Neural cell (in vitro differentiated cells): ENCODE data around the gene SPECC1L. TPM values are rescaled to one million over a fixed set of nuclear protein-coding genes. Genes with fewer than 3 reads are reported as not detected.
"Not testable (repeated sequence)": the region's sequence is repeated elsewhere in the genome, so short reads cannot be mapped to it uniquely, and the experiment has no call there.

Source experiments
- H2AFZ ChIP-seq: fragments of 200-600, 300-800 bp; sonication (generic), shearing (Covaris generic); 2 replicates; pipeline ENCODE4 v1.6.0; 2014; ENCODE audit warnings: low read depth, mild to moderate bottlenecking, antibody characterized with exemption, low read length, moderate library complexity
- H3F3A ChIP-seq: fragments of 200-600 bp; shearing (Covaris generic); 2 replicates; pipeline ENCODE4 v1.6.1; 2016; ENCODE audit warnings: mild to moderate bottlenecking, moderate library complexity, mixed read lengths, antibody characterized with exemption, low read length; ENCODE audit not compliant: insufficient read depth, poor library complexity, severe bottlenecking
- H3K27ac ChIP-seq: fragments of 200-600, 300-800 bp; sonication (generic), shearing (Covaris generic); 2 replicates; pipeline ENCODE4 v1.5.1; 2014; ENCODE audit warnings: mild to moderate bottlenecking, low read length, moderate library complexity
- H3K27me3 ChIP-seq: fragments of 300-800, 200-600 bp; sonication (generic), shearing (Covaris generic); 2 replicates; pipeline ENCODE4 v1.6.0; 2014; ENCODE audit warnings: mild to moderate bottlenecking, low read depth, low read length, moderate library complexity; ENCODE audit not compliant: insufficient read depth
- H3K36me3 ChIP-seq: fragments of 300-800, 200-600 bp; sonication (generic), shearing (Covaris generic); 2 replicates; pipeline ENCODE4 v1.5.1; 2014; ENCODE audit warnings: mild to moderate bottlenecking, antibody characterized with exemption, low read length, moderate library complexity; ENCODE audit not compliant: insufficient read depth
- H3K4me2 ChIP-seq: fragments of 300-800, 200-600 bp; sonication (generic), shearing (Covaris generic); 2 replicates; pipeline ENCODE4 v1.6.0; 2014; ENCODE audit warnings: mild to moderate bottlenecking, low read length
- H3K4me3 ChIP-seq: fragments of 300-800, 200-600 bp; sonication (generic), shearing (Covaris generic); 2 replicates; pipeline ENCODE4 v1.5.1; 2014; ENCODE audit warnings: mild to moderate bottlenecking, low read length, moderate library complexity
- H3K79me2 ChIP-seq: fragments of 200-600 bp; shearing (Covaris generic); replicated peaks from 2 replicates; pipeline ENCODE4 v1.6.0; 2014; ENCODE audit warnings: mild to moderate bottlenecking, low read length, moderate library complexity; ENCODE audit not compliant: insufficient read depth
- H3K9ac ChIP-seq: fragments of 300-800, 200-600 bp; sonication (generic), shearing (Covaris generic); 2 replicates; pipeline ENCODE4 v1.6.1; 2016; ENCODE audit warnings: mild to moderate bottlenecking, low read length, mixed read lengths
- H3K9me2 ChIP-seq: fragments of 200-600 bp; shearing (Covaris generic); 2 replicates; pipeline ENCODE4 v1.6.1; 2016; ENCODE audit warnings: mild to moderate bottlenecking, low read length, mixed read lengths; ENCODE audit not compliant: insufficient read depth
- H3K9me3 ChIP-seq: fragments of 200-600, 300-800 bp; sonication (generic), shearing (Covaris generic); 2 replicates; pipeline ENCODE4 v1.6.1; 2016; ENCODE audit warnings: mild to moderate bottlenecking, mixed run types, low read length, moderate library complexity, mixed read lengths
- H4K20me1 ChIP-seq: fragments of 200-600 bp; shearing (Covaris generic); 2 replicates; pipeline ENCODE4 v1.6.1; 2016; ENCODE audit warnings: mild to moderate bottlenecking, mixed run types; ENCODE audit not compliant: insufficient read depth
- RAD21 ChIP-seq: fragments of 450-650 bp; conservative IDR thresholded peaks from 2 replicates; pipeline ENCODE4 v1.6.1; 2014; ENCODE audit warnings: antibody characterized with exemption, mild to moderate bottlenecking, moderate library complexity
- SMC3 ChIP-seq: fragments of 450-650 bp; conservative IDR thresholded peaks from 2 replicates; pipeline ENCODE4 v1.6.1; 2014; ENCODE audit warnings: antibody characterized with exemption, mild to moderate bottlenecking, moderate library complexity; ENCODE audit not compliant: poor library complexity
- polyA plus RNA-seq: library from polyadenylated mRNA; depleted of rRNA; stranded (reverse); fragments of >200 nt; gene quantifications from 2 replicates; pipeline ENCODE4 v1.2.3, GENCODE V29; 2014
- TF ChIP-seq, protein P1 (sequence below): fragments of 450-650 bp; IDR thresholded peaks from 2 replicates; pipeline ENCODE4 v1.5.1; 2014; ENCODE audit warnings: antibody characterized with exemption, mild to moderate bottlenecking, moderate library complexity; ENCODE audit not compliant: poor library complexity, severe bottlenecking

SPECC1L gene
- polyA plus RNA-seq, 1 donor from 2014 or later: 27.1 TPM

DNA sequence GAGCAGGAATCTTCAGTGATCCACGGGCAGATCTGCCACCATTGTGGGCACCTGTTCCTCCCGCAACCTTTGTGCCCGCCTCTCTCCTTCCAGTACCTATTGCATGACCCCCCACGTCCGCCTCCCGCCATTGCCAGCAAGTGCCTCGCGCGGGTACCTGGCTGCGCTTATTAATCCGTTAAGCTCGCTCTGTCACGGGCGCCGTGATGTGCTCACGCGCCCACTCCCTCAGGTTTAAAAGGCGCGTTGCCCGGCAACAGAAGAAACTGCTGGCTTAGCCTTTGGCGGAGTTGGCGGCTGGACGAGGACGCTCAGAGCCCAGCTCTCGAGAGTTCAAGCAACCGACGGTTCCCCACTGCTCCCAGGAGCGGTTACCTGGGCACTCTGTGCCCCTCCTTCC lies 19.3 kb upstream of the SPECC1L start:
- H4K20me1 ChIP-seq, H3K36me3 ChIP-seq, H3F3A ChIP-seq, H3K4me3 ChIP-seq, H3K9me2 ChIP-seq, H2AFZ ChIP-seq, H3K9me3 ChIP-seq, H3K9ac ChIP-seq, H3K4me2 ChIP-seq, H3K27ac ChIP-seq, H3K79me2 ChIP-seq, H3K27me3 ChIP-seq: not testable (repeated sequence)

DNA sequence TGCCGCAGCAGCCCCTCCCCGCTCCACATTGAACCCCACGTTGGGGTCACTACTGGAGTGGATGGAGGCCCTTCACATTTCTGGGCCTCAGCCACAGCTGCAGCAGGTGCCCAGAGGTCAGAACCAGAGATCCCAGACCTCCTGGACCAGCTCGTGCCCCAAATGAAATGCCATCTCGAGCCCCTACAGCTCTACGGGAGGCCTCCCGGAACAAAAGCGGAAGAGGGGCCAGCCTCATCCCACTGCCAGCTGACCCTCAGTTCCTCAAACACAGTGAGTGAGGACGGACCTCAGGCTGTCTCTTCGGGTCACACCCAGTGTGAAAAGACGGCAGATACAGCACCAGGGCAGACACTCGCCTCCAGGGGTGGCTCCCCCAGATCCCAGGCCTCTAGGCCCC lies 17.5 kb upstream of the SPECC1L start:
- not testable (repeated sequence) for H3K27me3 ChIP-seq, H3F3A ChIP-seq, H3K9ac ChIP-seq, H4K20me1 ChIP-seq, H3K79me2 ChIP-seq, H3K36me3 ChIP-seq, H3K4me3 ChIP-seq, H3K9me3 ChIP-seq, H2AFZ ChIP-seq, H3K27ac ChIP-seq, H3K9me2 ChIP-seq, H3K4me2 ChIP-seq

DNA sequence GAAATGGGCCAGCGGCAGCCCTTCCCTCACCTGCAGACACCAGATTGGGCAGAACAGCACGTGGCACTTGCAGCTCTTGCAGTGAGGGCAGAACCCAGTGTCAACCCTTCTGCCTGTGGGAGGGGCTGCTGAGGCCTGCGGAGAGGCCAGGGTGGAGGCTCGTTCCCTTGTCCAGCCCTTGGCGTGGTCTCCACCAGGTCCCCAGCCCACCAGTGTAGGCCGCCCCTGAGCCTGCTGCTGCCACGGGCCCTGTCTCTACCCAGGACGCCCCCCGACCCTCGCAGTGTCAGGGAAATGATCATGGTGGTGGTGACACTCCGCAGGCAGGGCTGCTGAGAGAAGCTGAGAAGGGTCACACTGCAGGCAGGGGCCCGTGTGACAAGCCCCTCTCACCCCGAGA lies 14.5 kb upstream of the SPECC1L start:
- not testable (repeated sequence) for H3K9me2 ChIP-seq, H3K27me3 ChIP-seq, H3K9ac ChIP-seq, H4K20me1 ChIP-seq, H3K36me3 ChIP-seq, H3K4me2 ChIP-seq, H3K79me2 ChIP-seq, H3F3A ChIP-seq, H2AFZ ChIP-seq, H3K27ac ChIP-seq, H3K4me3 ChIP-seq, H3K9me3 ChIP-seq

DNA sequence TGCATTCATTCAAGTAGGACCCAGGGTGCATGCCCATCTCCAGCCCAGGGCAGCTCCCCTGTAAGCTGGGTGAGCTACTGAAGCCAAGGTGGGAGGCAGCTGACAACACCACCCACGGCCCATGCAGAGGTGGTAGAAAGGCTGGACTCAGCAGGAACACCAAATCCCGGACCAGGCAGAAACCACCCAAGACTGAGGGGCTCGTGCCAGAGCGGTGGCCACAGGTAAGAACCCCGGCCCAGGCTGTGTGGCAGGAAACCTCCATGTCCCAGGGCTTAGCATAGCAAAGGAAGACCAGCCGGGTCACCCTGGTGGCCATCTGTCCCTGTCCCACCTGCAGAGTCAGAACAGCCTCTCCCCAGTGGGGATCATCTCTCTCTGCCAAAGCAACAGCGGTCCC lies 13.9 kb upstream of the SPECC1L start:
- not testable (repeated sequence) for H3K4me3 ChIP-seq, H3K79me2 ChIP-seq, H4K20me1 ChIP-seq, H3K27ac ChIP-seq, H3K4me2 ChIP-seq, H2AFZ ChIP-seq, H3K27me3 ChIP-seq, H3K9me3 ChIP-seq, H3K9me2 ChIP-seq, H3K9ac ChIP-seq, H3F3A ChIP-seq, H3K36me3 ChIP-seq

DNA sequence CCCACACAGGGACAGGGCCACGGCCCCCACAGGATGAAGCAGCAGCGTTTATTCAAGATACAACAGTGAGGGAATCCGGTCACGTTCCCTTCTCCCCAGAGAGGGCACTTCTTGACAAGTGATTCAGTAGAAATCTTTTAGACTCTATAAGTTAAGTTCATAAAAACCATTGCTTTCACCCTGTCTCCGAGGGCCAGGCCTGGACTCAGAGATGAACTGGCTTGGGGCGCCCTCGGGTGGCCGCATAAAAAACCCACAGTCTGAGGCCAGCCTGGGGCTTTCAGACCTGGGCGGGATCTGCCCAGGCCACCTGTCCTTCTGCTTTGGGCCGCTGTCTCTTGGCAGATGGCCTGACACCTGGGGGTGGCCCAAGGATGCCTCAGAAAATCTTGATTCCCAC lies 11.2 kb upstream of the SPECC1L start:
- not testable (repeated sequence) for H4K20me1 ChIP-seq, H3K9me2 ChIP-seq, H3K4me3 ChIP-seq, H3K27me3 ChIP-seq, H3K79me2 ChIP-seq, H3K4me2 ChIP-seq, H3F3A ChIP-seq, H3K9ac ChIP-seq, H3K9me3 ChIP-seq, H2AFZ ChIP-seq, H3K36me3 ChIP-seq, H3K27ac ChIP-seq
- TF ChIP-seq, protein P1, sequence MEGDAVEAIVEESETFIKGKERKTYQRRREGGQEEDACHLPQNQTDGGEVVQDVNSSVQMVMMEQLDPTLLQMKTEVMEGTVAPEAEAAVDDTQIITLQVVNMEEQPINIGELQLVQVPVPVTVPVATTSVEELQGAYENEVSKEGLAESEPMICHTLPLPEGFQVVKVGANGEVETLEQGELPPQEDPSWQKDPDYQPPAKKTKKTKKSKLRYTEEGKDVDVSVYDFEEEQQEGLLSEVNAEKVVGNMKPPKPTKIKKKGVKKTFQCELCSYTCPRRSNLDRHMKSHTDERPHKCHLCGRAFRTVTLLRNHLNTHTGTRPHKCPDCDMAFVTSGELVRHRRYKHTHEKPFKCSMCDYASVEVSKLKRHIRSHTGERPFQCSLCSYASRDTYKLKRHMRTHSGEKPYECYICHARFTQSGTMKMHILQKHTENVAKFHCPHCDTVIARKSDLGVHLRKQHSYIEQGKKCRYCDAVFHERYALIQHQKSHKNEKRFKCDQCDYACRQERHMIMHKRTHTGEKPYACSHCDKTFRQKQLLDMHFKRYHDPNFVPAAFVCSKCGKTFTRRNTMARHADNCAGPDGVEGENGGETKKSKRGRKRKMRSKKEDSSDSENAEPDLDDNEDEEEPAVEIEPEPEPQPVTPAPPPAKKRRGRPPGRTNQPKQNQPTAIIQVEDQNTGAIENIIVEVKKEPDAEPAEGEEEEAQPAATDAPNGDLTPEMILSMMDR: peak; percentile 35
- TF ChIP-seq SMC3 (peak; percentile 24), RAD21 (peak; percentile 19)

DNA sequence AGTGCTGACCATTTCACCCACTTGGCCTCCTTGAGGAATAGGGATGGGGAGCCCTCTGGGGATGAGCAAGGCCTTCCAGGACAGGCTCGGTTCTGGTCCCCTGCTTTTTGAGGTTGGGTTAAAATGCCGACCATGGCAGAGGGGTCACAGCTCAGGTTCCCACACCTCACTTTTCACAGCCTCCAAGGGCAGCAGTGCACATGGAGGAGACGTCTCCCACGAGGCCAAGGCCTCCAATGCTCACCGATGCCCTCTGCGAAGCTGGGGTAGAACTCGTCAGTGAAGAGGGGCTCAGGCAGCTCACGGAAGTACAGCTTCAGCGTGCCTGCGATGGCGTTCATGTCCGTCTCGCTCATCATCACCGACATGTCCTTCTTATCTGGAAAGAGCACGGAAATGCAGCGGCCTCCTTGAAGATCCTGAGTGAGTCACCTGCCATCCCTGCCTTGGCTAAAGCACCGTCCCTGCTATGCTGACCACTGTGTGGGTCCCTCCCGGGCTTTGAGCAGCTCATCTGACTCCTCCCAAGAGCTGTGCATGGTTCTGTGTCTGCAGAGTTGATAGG lies 8.4 kb upstream of the SPECC1L start:
- not testable (repeated sequence) for H4K20me1 ChIP-seq, H3K79me2 ChIP-seq, H3K36me3 ChIP-seq, H2AFZ ChIP-seq, H3F3A ChIP-seq, H3K27me3 ChIP-seq, H3K4me2 ChIP-seq, H3K9me3 ChIP-seq, H3K9me2 ChIP-seq, H3K4me3 ChIP-seq, H3K9ac ChIP-seq, H3K27ac ChIP-seq

DNA sequence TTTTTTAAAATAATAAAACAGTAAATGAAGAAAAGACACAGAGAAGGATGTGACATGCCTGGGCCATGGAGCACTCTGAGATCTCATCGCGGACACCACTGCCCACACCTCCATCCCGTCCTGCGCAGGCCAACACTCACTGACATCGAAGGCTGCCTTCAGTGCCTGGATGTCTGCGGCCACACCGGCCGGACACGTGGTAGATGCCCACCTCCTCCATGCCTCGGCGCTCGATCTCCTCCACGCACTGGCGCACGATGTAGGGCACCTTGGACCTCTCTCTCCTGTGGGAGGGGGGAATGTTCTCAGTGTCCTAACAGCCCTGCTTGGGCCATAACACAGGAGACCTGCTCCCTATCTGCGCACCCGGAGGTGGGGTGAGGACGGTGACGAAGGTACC lies 7.2 kb upstream of the SPECC1L start:
- not testable (repeated sequence) for H3K27me3 ChIP-seq, H3K9ac ChIP-seq, H3K79me2 ChIP-seq, H3K36me3 ChIP-seq, H3F3A ChIP-seq, H3K4me3 ChIP-seq, H3K27ac ChIP-seq, H3K4me2 ChIP-seq, H2AFZ ChIP-seq, H3K9me2 ChIP-seq, H4K20me1 ChIP-seq, H3K9me3 ChIP-seq
